ENCODE results near the gene TBCD. TPM values are rescaled to one million over a fixed set of nuclear protein-coding genes. Genes with fewer than 3 reads are reported as not detected.
A peak's percentile ranks its signal among the peaks of the same experiment; 100 is the strongest.

The TBCD gene
- total and polyA plus RNA-seq, 9 of the 15 experiments (the other 6 are each of a cell fraction or from before 2014, with no cell fraction given) = 8.9 to 98.5 (median 28.0) TPM

DNA sequence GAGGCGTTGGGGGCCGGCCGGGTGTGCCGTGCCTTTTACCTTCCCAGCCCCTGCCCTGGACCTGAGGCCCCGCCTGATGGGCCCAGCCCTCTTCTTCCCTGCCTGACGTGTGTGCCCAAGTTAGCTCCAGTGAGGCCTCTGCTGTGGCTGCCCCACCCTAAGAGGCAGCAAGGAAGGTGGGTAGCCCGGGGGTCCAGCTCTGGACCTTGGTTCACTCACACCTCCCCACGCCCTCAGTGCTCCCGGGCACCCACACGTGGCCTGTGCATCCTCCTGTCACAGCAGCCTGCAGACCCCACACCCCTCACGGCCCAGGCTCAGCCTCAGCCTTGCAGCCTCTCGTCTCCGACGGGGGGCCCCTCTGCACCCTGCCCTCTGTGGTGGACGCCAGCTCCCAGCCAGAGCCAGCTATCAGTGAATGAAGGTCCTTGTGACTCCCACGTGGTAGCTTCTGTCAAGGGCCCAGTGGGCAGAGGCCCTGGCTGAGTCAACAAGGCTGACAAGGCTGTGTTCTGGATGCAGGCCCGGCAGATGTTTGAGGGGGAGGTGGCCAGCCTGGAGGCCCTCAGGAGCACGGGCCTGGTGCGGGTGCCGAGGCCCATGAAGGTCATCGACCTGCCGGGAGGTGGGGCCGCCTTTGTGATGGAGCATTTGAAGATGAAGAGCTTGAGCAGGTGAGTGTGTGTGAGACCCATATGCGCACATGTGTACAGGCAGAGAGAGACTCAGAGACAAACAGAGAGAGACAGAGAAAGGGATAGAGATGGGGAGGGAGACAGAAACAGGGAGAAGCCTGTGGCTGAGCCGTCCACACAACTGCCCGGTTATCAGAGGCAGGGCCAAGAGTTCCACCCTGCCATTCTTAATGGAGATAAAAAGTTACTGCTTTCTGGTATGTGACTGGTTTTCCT is 13.6 kb upstream of the TBCD start:
- ChIA-PET CTCF (ENCODE audit: low intra/inter-chr PET ratio) (no interaction called here), POLR2A (interaction anchor here (0.8 to 1.1 kb wide), 2 partner anchors 12 to 16 kb away, joined by 3 read pairs; no protein-coding TSS in a partner anchor)
- no peak overlapping the region for H3K4me3 ChIP-seq
- no TSS peak for BruUV-seq (replicated peaks)
- ATAC-seq (peak; percentile 56), FAIRE-seq (peak; percentile 77), DNase-seq (ENCODE audit: extremely low read depth in 1 of 4, low spot score in 3 of 4) (peak; percentile 49 to 81 (median 54))
- H3K9ac ChIP-seq (ENCODE audit: insufficient read depth in 1 of 2, low read depth in 2 of 2, low read length in 2 of 2) = peak overlapping the region in 1 of 2 experiments; percentile 46; a peak in 1 of 4 replicates
- no peaks in the 10 kb centered on the region for H4K20me1 ChIP-seq (replicated peaks; ENCODE audit: control insufficient read depth, insufficient read depth, low read length)
- WGBS (ENCODE audit: insufficient coverage, low coverage, missing lambda C conversion rate) = 34% methylated on average over 24 of the region's 26 CpGs
- no peaks in the 10 kb centered on the region for H3K27me3 ChIP-seq (ENCODE audit: control insufficient read depth in 2 of 2, insufficient read depth in 2 of 2, low read length in 2 of 2)
- 0 out of 2 replicates have a peak overlapping the region, but pooled peaks have one; percentile 2 for H2AFZ ChIP-seq (ENCODE audit: low read depth, low read length)
- H3K79me2 ChIP-seq (ENCODE audit: control insufficient read depth, insufficient read depth, low read length) = peaks cover 22% of the 10 kb centered on the region
- in situ Hi-C loops (cut with MboI) = no loop called here
- peaks cover 53% of the 10 kb centered on the region for H3K36me3 ChIP-seq (ENCODE audit: control insufficient read depth, insufficient read depth, low read length)
- peak overlapping the region; percentile 18 for H3K4me2 ChIP-seq (ENCODE audit: insufficient read depth, low read length)
- H3K27ac ChIP-seq (ENCODE audit: extremely low read depth, low read depth, low read length) = peak overlapping the region; percentile 55
- H3K4me1 ChIP-seq (replicated peaks in 1 of 2; ENCODE audit: control insufficient read depth in 2 of 2, insufficient read depth in 2 of 2, low read length in 2 of 2) = peaks cover 13 to 45% of the 10 kb centered on the region in 2 experiments; a peak in 4 of 5 replicates
- H3K9me3 ChIP-seq (replicated peaks; ENCODE audit: control insufficient read depth, insufficient read depth, low read depth, low read length) = peaks cover 30% of the 10 kb centered on the region
- no peaks in the 10 kb centered on the region for H3K9me1 ChIP-seq (ENCODE audit: control insufficient read depth, insufficient read depth, low read length)
- intact Hi-C loops (cut with micrococcal nuclease) = no loop called here
- TF ChIP-seq, protein P1, sequence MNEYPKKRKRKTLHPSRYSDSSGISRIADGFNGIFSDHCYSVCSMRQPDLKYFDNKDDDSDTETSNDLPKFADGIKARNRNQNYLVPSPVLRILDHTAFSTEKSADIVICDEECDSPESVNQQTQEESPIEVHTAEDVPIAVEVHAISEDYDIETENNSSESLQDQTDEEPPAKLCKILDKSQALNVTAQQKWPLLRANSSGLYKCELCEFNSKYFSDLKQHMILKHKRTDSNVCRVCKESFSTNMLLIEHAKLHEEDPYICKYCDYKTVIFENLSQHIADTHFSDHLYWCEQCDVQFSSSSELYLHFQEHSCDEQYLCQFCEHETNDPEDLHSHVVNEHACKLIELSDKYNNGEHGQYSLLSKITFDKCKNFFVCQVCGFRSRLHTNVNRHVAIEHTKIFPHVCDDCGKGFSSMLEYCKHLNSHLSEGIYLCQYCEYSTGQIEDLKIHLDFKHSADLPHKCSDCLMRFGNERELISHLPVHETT (CRISPR knock-in tag; conservative IDR thresholded peaks at IDR 0.05 in 1 of 2, IDR thresholded peaks at IDR 0.05 in 1 of 2) = peak in 1 of 2 experiments; percentile 71; a peak in 1 of 4 replicates
- TF ChIP-seq EGR1 (conservative IDR thresholded peaks at IDR 0.05) (peak; percentile 49), RBFOX2 (IDR thresholded peaks at IDR 0.05; ENCODE audit: low read depth, low read length) (peak; percentile 63), SMARCE1 (IDR thresholded peaks at IDR 0.05) (no peak), HNRNPL (IDR thresholded peaks at IDR 0.05; ENCODE audit: low read depth, low read length) (no peak), RNF2 (IDR thresholded peaks at IDR 0.05) (0 out of 2 replicates have a peak, but pooled peaks have one; percentile 30), TGIF2 (CRISPR knock-in tag; IDR thresholded peaks at IDR 0.05) (peak; percentile 94), KLF16 (IDR thresholded peaks at IDR 0.05) (0 out of 2 replicates have a peak, but pooled peaks have one; percentile 9), ZZZ3 (IDR thresholded peaks at IDR 0.05) (no peak)
- TF ChIP-seq, protein P2, sequence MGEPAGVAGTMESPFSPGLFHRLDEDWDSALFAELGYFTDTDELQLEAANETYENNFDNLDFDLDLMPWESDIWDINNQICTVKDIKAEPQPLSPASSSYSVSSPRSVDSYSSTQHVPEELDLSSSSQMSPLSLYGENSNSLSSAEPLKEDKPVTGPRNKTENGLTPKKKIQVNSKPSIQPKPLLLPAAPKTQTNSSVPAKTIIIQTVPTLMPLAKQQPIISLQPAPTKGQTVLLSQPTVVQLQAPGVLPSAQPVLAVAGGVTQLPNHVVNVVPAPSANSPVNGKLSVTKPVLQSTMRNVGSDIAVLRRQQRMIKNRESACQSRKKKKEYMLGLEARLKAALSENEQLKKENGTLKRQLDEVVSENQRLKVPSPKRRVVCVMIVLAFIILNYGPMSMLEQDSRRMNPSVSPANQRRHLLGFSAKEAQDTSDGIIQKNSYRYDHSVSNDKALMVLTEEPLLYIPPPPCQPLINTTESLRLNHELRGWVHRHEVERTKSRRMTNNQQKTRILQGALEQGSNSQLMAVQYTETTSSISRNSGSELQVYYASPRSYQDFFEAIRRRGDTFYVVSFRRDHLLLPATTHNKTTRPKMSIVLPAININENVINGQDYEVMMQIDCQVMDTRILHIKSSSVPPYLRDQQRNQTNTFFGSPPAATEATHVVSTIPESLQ (CRISPR knock-in tag; IDR thresholded peaks at IDR 0.05) = peak; percentile 78; the same call in 1 of the 2 replicates
- TF ChIP-seq, protein P3, sequence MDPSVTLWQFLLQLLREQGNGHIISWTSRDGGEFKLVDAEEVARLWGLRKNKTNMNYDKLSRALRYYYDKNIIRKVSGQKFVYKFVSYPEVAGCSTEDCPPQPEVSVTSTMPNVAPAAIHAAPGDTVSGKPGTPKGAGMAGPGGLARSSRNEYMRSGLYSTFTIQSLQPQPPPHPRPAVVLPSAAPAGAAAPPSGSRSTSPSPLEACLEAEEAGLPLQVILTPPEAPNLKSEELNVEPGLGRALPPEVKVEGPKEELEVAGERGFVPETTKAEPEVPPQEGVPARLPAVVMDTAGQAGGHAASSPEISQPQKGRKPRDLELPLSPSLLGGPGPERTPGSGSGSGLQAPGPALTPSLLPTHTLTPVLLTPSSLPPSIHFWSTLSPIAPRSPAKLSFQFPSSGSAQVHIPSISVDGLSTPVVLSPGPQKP (CRISPR knock-in tag; IDR thresholded peaks at IDR 0.05) = no peak
- TF ChIP-seq, protein P4, sequence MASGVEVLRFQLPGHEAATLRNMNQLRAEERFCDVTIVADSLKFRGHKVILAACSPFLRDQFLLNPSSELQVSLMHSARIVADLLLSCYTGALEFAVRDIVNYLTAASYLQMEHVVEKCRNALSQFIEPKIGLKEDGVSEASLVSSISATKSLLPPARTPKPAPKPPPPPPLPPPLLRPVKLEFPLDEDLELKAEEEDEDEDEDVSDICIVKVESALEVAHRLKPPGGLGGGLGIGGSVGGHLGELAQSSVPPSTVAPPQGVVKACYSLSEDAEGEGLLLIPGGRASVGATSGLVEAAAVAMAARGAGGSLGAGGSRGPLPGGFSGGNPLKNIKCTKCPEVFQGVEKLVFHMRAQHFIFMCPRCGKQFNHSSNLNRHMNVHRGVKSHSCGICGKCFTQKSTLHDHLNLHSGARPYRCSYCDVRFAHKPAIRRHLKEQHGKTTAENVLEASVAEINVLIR (CRISPR knock-in tag; IDR thresholded peaks at IDR 0.05) = no peak
